ENCODE results near the gene CNPY3.
"Not testable (repeated sequence)": the region's sequence is repeated elsewhere in the genome, so short reads cannot be mapped to it uniquely, and the experiment has no call there.

CNPY3 gene

DNA sequence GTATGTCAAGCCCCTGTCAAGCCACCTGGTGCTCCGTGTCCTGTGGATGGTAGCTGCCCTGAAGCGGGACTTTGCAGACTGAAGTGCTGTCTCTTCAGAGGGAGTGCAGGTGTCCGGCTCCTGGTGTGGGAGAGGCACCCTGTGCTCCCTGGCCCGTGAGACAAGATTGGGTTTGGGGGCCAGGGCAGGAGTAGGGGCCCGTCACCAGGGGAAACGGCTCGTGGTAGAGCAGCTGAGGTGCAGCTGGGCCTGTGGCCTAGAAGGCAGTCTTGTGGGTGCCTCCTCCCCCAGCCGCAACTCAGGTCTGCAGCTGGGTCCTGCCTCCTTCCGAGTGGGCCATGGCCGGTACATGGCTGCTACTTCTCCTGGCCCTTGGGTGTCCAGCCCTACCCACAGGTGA is 13.5 kb upstream of the CNPY3 start, which contains the start of gene PTCRA:
Gene PTCRA, plus strand, starts transcription at position 322 of the 400 bp plus-strand sequence. Its CDS starts 17 bp downstream, at position 339.
- DNase-seq (ENCODE audit: low spot score) = peak; percentile 87

DNA sequence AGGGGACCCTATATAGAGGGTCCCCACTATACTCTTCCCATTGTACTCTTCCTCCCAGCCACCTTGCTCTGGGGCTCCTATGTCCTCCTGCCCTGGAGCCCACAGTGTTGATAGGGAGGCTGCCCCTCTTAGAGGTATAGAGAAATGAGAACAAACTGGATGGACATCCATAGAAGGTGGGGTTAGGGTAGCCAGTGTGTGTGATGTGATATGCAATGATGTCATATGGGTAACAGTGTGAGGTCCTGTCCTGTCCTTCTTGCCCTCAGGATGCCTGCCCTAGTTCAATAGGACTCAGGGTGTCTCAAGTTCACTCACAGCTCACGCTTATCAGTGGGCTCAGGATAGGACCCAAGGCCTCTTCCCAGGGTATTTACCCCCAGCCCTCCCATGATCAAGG is 13.0 kb upstream of the CNPY3 start:
- DNase-seq (ENCODE audit: low spot score) = no peak

DNA sequence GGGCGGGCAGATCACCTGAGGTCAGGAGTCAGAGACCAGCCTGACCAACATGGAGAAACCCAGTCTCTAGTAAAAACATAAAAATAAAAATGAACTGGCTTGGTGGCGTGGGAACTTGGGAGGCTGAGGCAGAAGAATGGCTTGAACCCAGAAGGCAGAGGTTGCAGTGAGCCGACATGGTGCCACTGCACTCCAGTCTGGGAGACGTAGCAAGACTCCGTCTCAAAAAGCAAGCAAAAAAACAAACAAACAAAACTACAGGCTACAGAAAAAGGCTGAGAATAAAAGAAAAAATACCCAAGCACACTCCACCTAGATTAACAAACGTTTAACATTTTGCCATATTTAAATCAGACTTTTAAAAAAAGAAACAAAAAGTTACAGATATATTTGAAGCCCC is 7.5 kb upstream of the CNPY3 start:
- DNase-seq (ENCODE audit: low spot score) = no peak

DNA sequence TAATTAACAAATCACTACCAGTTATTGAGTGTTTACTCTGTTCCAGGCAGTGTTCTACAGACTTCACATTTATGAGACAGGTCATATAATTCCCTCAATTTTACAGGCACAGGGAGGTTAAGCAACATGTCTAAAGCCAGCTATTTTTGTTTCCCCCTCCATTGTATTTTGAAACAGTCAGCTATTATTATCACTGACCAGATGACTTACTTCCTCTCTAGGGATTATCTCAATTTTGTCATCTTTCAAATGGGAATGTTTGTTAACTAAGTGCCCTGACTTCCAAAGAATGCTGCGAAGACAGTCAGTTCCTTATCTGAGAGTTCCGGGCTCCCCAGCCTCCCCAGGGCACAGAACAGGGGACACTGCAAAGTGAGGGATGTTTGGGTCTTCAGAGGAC is 5.6 kb upstream of the CNPY3 start:
- DNase-seq (ENCODE audit: low spot score) = no peak

DNA sequence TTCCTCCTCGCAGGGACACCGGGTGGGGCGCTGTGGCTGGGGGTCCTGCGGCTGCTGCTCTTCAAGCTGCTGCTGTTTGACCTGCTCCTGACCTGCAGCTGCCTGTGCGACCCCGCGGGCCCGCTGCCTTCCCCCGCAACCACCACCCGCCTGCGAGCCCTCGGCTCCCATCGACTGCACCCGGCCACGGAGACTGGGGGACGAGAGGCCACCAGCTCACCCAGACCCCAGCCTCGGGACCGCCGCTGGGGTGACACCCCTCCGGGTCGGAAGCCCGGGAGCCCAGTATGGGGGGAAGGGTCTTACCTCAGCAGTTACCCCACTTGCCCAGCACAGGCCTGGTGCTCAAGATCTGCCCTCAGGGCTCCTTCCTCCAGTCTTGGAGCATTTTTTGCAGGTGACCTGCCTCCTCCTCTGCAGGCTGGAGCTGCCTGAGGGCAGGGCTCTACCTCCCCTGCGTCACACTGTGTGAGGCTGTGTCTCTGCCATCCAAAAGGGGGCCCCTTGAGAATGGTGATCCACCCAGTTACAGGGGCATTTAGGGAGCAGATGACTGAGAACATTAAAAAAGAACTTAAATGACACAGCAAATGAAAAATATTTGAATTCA is 3.9 kb upstream of the CNPY3 start:
- no peak for DNase-seq (ENCODE audit: low spot score)

DNA sequence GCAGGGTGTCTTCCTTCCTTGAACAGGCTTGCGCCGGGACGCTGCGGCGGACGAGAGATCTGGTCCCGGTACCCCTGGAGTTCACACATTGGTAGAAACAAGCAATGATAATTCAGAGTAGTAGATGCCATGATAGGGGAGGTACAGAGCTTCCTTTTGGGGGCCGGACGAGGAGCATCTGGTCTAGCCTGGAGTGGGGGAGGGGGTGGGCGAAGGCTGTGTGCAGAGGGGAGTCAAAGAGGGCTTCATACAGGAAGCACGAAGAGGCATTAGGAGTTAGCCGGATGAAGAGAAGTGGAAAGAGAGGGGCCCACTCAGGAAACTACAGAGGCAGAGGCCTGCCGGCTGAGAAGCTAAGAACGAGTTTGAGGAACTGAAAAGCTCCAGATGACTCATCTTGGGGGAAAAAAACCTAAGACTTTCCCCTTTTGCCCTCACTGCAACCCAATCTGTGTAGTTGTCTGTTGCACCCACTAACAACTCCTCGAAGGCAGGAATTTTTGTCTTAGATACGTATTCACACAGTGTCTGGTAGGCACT is 611 bp downstream of the CNPY3 start:
- peak; percentile 96 for DNase-seq (ENCODE audit: low spot score)

DNA sequence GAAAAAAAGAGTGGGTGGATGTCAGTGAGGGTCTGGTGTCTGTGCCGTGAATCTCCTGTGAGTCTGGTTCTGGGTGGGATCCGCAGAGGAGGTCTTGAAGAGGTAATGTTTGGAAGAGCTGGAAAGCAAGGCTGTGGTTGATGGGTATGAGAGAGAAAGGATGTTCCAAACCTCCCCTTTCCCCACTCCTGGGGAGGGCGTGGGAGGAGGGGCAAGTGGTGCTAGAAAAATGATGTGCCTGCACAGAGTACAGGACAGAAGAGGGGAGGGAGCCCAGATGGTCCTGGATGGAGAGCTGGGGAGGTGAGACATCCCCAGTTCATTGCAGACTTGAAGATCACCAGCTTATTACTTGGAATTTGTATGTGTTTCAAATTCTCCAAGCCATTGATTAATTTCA is 3.1 kb downstream of the CNPY3 start:
- DNase-seq (ENCODE audit: low spot score) = no peak

DNA sequence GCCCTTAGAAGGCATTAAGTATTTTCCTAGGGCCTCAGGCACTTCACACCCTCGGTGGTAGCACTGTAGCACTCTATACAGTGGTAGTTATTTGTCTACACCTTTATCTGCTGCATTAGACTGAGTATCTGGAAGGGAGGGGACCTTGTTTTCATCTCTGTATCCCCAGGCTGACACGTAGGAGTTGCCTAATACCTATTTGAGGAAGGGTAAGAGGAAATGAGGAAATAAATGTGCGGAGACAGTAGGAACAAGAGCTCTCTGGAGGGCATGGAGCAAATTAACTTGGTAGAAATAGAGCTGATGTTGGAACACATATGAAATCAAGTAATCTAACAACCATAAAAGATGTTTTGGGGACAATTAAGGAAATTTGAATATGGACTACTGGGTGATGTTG is 3.9 kb downstream of the CNPY3 start:
- DNase-seq (ENCODE audit: low spot score) = no peak

DNA sequence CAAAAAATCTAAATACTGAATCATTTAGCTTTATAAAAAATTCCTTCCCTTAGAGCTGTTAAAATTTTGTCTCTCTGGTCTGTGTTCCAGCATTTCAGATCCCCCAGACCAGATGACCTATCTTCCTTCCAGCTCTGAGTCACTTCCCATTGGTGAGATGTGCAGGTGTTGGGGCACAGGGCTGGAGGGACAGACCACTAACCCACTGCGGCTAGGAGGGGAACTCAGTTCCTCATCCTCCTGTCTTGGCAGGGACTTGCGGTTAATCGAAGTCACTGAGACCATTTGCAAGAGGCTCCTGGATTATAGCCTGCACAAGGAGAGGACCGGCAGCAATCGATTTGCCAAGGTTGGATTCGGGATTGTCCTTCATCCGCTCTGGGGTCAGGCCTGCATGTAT is 6.0 kb downstream of the CNPY3 start:
- DNase-seq (ENCODE audit: low spot score) = no peak

DNA sequence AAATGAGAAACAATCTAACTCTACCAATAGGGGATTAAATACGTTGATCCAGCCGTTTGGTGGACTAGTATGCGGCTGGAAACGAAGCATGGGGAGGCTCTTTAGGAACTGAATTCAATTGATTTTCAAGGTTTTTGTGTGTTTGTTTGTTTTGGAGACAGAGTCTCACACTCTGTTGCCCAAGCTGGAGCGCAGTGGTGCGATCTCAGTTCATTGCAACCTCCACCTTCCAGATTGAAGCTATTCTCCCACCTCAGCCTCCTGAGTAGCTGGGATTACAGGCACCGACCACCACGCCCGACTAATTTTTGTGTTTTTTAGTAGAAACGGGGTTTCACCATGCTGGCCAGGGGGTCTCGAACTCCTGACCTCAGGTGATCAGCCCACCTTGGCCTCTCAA is 7.1 kb downstream of the CNPY3 start:
- no peak for DNase-seq (ENCODE audit: low spot score)

DNA sequence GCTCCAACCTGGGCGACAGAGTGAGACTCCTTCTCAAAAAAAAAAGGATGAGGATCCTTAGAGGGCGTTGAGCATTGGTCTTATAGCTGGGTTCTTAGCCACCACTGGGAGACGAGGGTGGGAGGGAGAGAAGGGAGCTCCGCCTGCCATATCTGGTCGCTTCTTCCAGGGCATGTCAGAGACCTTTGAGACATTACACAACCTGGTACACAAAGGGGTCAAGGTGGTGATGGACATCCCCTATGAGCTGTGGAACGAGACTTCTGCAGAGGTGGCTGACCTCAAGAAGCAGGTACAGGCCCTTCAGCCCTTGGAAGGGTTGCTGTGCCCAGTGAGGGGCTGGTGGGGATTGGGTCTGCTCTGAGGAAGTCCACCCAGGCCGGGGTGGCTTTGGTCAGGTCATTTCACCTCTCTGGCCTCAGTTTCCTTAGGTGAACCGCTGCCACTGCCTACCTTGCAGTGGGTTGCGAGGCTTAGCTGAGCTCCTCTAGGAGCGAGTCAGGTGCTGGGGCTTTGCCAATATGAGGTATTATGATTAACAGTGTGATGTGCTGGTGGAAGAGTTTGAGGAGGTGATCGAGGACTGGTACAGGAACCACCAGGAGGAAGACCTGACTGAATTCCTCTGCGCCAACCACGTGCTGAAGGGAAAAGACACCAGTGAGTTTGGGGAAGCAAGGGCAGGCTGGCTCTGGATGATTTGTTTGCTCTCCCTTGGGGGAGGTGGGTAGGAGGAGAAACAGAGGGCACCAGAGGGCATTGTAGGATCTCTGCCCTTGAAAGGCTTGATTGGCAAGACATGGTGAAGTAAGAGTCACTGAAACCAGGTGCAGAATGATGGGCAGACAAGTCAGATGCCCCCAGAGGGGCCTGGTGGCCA is 8.5 kb downstream of the CNPY3 start:
- DNase-seq (ENCODE audit: low spot score) = no peak

DNA sequence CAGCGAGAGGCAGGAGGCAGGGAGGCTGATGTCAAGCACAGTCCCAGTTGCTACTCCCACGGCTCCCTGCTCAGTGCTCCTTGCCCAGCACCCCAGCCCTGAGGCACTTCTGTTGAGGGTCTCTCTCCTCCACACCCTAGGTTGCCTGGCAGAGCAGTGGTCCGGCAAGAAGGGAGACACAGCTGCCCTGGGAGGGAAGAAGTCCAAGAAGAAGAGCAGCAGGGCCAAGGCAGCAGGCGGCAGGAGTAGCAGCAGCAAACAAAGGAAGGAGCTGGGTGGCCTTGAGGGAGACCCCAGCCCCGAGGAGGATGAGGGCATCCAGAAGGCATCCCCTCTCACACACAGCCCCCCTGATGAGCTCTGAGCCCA is 9.1 kb downstream of the CNPY3 start:
- no peak for DNase-seq (ENCODE audit: low spot score)

DNA sequence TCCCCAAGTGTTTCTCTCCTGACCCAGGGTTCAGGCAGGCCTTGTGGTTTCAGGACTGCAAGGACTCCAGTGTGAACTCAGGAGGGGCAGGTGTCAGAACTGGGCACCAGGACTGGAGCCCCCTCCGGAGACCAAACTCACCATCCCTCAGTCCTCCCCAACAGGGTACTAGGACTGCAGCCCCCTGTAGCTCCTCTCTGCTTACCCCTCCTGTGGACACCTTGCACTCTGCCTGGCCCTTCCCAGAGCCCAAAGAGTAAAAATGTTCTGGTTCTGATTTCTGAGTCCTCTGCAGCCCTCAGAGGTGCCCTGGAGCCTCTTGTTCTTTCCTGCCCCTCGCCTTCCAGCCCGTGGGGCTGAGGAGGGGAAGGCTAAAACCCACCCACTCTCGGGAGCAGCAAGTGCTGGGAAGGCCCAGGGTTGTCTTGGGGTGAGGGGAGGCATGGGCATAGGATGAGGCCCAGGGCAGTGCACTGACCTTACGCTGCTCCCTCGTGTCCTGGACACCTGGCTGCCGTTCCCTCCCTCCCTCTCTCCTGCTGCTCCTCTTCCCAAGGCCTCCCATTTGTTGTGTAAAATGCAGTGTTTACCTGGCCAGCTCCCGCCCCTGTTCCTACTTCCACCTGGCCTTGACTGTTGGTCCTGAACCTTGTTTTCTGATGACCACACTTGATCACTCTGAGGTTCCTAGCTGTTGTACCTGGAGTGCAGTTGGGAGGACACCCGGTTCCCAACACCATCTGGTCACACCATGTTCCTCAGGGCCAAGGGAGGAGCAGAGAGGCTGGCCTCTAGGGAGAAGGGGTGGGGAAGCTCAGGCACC is 9.9 kb downstream of the CNPY3 start:
- DNase-seq (ENCODE audit: low spot score) = no peak

DNA sequence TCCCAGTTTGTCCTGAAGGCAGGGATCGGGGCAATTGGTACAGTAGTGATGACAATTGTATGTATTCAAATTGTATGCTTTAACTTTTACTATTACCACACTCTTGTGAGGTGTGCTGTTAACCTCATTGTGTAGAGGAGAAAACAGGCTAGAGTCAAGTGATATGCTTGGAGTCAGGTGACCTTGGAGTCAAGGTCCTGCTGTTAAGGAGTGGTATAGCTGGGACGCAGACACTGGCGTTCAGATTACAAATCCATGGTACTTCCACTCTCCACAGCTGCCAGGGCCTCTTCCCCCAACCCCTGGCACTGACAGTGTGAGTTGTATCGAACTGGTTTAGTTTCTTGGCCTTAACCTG is 10.5 kb downstream of the CNPY3 start:
- no peak for DNase-seq (ENCODE audit: low spot score)

DNA sequence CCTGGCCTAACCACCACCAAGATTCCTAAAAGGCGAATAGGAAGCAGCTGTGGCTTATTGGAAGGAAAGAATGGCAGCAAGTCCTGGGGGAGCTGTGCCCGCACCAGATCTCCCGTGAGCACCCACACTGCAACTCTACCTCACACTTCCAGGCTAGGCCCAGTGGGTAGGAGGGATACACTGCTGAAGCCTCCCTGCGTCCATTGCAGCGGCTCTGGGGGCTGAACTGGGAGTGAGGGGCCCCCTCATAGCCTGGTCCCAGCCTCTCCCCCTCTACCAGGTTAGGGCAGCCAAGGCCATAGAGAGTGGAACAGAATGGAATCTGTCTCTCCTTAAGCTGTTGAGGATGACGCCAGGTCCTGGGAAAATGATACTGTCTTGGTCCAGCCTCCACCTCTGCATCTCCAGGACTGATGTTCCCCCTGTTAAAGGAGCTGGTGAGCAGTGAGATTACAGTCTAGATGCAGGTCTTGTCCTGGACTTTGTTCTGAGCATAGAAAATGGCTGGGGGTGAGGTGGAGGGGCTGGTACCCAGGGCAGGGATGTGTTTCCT is 11.3 kb downstream of the CNPY3 start:
- no peak for DNase-seq (ENCODE audit: low spot score)

DNA sequence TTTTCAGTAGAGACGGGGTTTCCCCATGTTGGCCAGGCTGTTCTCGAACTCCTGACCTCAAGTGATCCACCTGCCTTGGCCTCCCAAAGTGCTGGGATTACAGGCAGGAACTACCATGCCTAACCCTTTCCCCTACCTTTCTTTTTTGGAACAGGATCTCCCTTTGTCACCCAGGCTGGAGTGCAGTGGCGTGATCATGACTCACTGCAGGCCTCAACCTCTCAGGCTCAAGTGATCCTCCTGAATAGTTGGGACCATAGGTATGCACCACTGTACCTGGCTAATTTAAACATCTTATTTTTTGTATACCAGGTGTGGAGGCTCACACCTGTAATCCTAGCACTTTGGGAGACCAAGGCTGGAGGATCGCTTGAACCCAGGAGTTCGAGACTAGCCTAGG is 12.1 kb downstream of the CNPY3 start:
- not testable (repeated sequence) for DNase-seq (ENCODE audit: low spot score)

DNA sequence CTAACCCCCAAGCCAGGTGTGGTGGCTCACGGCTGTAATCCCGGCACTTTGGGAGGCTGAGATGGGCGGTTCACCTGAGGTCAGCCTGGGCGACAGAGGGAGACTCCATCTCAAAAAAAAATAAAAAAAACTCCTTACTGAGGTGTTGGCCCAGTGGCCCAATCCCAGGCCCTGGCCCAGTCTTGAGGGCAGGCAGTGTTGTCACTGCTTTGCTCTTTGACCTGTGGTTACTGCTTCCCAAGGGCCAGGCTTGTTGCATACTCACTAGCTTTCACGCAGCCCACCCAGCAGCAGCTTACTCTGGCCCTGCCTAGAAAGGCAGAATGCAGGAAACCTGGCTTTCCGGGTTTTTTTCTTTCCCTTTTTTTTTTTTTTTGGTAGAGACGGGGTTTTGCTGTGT is 13.2 kb downstream of the CNPY3 start:
- no peak for DNase-seq (ENCODE audit: low spot score)

DNA sequence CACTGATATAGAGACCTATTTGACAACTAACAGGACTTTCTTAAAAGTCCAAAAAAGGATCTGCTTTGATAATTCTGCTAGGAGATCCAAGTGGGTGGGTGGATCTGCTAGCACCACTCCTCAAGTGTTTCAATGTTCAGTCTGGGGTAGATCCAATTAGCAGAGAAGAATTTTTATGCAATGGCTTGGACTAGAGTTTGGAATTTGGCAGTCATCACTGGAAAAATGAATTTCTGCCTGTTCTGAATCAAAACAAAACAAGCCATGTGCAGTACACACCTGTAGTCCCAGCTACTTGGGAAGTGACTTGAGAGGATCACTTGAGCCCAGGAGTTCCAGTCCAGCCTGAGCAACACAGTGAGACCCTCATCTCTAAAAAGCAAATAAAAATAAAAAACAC is 18.7 kb downstream of the CNPY3 start:
- DNase-seq (ENCODE audit: low spot score) = no peak

DNA sequence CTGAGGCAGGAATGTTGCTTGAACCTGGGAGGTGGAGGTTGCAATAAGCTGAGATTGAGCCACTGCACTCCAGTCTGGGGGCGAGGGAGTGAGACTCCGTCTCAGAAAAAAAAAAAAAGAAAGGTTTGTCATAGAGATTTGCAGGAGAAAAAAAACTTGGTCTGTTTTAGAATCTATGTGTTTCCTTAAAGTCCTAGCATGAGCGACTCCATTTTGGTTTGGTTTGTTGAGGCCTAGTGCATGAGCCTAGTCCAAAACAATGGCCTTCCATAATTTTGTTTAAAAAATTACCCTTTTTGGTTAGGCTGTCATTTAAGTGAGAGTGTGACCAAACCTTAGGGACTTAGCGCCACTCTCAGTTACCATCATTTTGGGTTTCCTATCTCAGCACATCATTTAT is 23.1 kb downstream of the CNPY3 start:
- DNase-seq (ENCODE audit: low spot score) = no peak

DNA sequence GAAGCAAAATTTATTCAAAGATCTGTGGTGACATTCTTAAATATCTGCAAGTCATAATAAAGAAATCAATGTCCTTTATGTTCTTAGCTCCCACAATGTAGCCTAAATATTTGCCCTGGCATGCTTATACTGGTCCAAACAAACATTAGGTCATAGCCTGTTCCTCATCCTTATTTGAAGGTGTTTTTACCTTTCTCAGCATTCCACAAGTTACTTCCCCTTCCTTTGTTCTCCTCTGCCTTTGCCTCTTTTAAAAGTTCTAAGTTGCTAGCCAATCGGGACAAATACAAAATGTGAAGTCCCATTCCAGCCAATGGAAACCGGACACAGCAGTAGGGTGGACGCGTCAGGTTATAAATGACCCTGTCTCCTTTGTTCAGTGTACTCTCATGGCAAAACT is 25.1 kb downstream of the CNPY3 start:
- DNase-seq (ENCODE audit: low spot score) = not testable (repeated sequence)

DNA sequence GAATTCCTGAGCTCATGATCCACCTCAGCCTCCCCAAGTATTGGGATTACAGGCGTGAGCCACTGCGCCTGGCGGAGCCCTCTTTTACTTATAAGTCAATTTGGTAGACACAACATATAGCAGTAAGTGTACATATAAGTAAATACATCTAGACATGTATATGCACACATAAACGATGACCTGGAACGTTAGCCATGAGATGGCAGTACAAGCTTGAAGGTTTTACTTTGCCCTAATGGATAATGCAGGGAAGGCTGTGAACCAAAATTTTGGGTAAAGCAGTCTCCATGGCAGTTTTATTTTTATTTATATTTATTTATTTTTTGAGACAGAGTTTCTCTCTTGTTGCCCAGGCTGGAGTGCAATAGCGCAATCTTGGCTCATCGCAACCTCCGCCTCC is 28.8 kb downstream of the CNPY3 start:
- no peak for DNase-seq (ENCODE audit: low spot score)

DNA sequence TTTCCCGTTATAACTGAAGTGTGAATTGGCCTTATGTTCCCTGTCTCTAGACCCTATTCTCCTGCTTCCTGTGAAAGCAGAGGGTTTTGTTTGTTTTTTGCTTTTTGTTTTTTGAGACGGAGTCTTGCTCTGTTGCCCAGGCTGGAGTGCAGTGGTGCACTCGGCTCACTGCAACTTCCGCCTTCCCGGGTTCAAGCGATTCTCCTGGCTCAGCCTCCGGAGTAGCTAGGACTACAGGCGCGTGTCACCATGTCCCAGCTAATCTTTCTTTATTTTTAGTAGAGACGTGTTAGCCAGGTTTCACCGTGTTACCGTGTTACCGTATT is 30.6 kb downstream of the CNPY3 start:
- DNase-seq (ENCODE audit: low spot score) = no peak
